GM23248 (cell line): ENCODE data around the gene CAMKV.

ENCODE experiments used
- EZH2 ChIP-seq: fragments of 200-600 bp; sonication (generic); IDR thresholded peaks from 2 replicates; pipeline ENCODE4 v1.6.1; 2018; ENCODE audit warnings: antibody characterized with exemption, mild to moderate bottlenecking; ENCODE audit not compliant: insufficient read depth, poor library complexity, severe bottlenecking
- EZH2phosphoT487 ChIP-seq: fragments of 200-600 bp; sonication (generic); IDR thresholded peaks from 2 replicates; pipeline ENCODE4 v1.6.1; 2018; ENCODE audit warnings: antibody characterized with exemption, moderate library complexity, mild to moderate bottlenecking, low read depth; ENCODE audit not compliant: insufficient read depth

DNA sequence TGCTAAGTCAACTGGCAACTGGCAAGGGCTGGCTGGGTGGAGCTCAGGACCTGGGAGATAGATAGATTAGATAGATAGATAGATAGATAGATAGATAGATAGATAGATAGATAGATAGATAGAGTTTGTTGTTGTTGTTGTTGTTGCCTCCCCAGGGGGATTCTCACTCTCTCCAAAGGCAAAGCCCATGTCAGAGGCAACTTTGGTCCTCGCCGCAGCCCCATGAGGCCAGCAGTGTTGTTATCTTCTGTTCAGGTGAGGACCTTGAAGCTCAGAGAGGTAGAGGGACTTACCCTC is 41.4 kb upstream of the CAMKV start:
- TF ChIP-seq EZH2phosphoT487 (no peak), EZH2 (no peak)
